ENCODE measurements around the gene KCTD16.

Gene KCTD16

DNA sequence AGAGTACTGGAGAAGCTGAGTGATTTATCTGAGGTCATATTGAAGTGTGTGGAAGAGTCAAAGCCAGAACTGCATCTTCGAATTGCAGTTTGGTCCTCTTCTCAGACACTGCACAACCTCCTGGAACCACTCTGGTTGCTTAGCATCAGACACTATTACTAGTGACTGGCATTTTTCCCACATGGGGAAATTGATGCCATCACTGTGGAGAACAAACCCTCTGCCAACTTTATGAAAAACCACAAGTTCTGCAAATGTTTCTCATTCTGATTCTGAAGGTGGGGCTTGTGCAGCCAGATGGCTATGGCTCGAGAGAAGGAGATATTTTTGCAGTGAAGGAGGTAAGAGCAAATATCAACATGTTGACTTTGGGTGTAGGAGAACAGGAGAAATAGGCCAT is 67.2 kb downstream of the KCTD16 start:
- H2AFZ ChIP-seq (ENCODE audit: low read length), result no peak overlapping the region
- H3K36me3 ChIP-seq (ENCODE audit: insufficient read depth, low read length), result no peaks in the 10 kb centered on the region
- no peak overlapping the region for H3K4me3 ChIP-seq (ENCODE audit: low read length, poor library complexity, severe bottlenecking)
- H3K79me2 ChIP-seq (ENCODE audit: insufficient read depth, low read length), result no peaks in the 10 kb centered on the region
- H3F3A ChIP-seq (ENCODE audit: low read depth), result no peaks in the 10 kb centered on the region
- H3K9me2 ChIP-seq (replicated peaks; ENCODE audit: low read depth, low read length), result 0 out of 2 replicates have a peak, but pooled peaks cover 3% of the 10 kb centered on the region
- no peaks in the 10 kb centered on the region for H3K9me3 ChIP-seq (ENCODE audit: insufficient read depth, low read depth, low read length)
- TF ChIP-seq EZH2phosphoT487 (IDR thresholded peaks at IDR 0.05; ENCODE audit: borderline replicate concordance), result no peak
- TF ChIP-seq, protein P1, sequence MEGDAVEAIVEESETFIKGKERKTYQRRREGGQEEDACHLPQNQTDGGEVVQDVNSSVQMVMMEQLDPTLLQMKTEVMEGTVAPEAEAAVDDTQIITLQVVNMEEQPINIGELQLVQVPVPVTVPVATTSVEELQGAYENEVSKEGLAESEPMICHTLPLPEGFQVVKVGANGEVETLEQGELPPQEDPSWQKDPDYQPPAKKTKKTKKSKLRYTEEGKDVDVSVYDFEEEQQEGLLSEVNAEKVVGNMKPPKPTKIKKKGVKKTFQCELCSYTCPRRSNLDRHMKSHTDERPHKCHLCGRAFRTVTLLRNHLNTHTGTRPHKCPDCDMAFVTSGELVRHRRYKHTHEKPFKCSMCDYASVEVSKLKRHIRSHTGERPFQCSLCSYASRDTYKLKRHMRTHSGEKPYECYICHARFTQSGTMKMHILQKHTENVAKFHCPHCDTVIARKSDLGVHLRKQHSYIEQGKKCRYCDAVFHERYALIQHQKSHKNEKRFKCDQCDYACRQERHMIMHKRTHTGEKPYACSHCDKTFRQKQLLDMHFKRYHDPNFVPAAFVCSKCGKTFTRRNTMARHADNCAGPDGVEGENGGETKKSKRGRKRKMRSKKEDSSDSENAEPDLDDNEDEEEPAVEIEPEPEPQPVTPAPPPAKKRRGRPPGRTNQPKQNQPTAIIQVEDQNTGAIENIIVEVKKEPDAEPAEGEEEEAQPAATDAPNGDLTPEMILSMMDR (conservative IDR thresholded peaks at IDR 0.05; ENCODE audit: low read length), result no peak
- H3K27me3 ChIP-seq (ENCODE audit: insufficient read depth, low read length, poor library complexity, severe bottlenecking), result no peaks in the 10 kb centered on the region
- H3K4me1 ChIP-seq (ENCODE audit: insufficient read depth, low read length, poor library complexity, severe bottlenecking), result peaks cover 5% of the 10 kb centered on the region
- H3K4me2 ChIP-seq (ENCODE audit: low read depth, low read length, poor library complexity, severe bottlenecking), result no peak overlapping the region
- H4K20me1 ChIP-seq (ENCODE audit: insufficient read depth, low read length, poor library complexity, severe bottlenecking), result no peaks in the 10 kb centered on the region
- H3K9ac ChIP-seq (ENCODE audit: low read depth, low read length, poor library complexity, severe bottlenecking), result no peak overlapping the region

DNA sequence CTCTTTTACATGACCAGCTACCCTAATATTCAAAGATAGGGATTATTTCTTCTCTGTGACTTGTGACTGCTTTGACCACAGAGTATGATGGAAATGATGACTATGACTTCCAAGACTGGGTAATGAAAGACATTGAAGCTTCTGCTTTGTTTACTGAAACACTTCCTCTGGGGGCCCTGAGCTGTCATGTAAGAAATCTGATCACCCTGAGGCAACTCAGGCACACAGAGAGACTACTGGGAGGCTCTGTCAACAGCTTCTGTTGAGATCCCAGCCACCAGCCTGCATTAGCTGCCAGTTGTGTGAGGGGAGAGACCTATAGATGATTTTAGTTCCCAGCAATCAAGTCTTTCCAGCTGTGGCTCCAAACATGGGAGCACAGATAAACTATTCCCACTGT is 76.5 kb downstream of the KCTD16 start:
- no peak for TF ChIP-seq EZH2phosphoT487 (IDR thresholded peaks at IDR 0.05; ENCODE audit: borderline replicate concordance)
- TF ChIP-seq, protein P1 (conservative IDR thresholded peaks at IDR 0.05; ENCODE audit: low read length), result no peak
- Histone ChIP-seq H3K9ac (ENCODE audit: low read depth, low read length, poor library complexity, severe bottlenecking) (no peak overlapping the region), H2AFZ (ENCODE audit: low read length) (no peak overlapping the region), H3F3A (ENCODE audit: low read depth) (no peaks in the 10 kb centered on the region), H3K27me3 (ENCODE audit: insufficient read depth, low read length, poor library complexity, severe bottlenecking) (no peaks in the 10 kb centered on the region), H3K9me2 (replicated peaks; ENCODE audit: low read depth, low read length) (0 out of 2 replicates have a peak, but pooled peaks cover 3% of the 10 kb centered on the region), H3K4me1 (ENCODE audit: insufficient read depth, low read length, poor library complexity, severe bottlenecking) (no peaks in the 10 kb centered on the region), H3K79me2 (ENCODE audit: insufficient read depth, low read length) (no peaks in the 10 kb centered on the region), H3K4me2 (ENCODE audit: low read depth, low read length, poor library complexity, severe bottlenecking) (no peak overlapping the region), H3K36me3 (ENCODE audit: insufficient read depth, low read length) (no peaks in the 10 kb centered on the region), H3K4me3 (ENCODE audit: low read length, poor library complexity, severe bottlenecking) (no peak overlapping the region), H4K20me1 (ENCODE audit: insufficient read depth, low read length, poor library complexity, severe bottlenecking) (no peaks in the 10 kb centered on the region), H3K9me3 (ENCODE audit: insufficient read depth, low read depth, low read length) (no peaks in the 10 kb centered on the region)

GRCh38 chr5:144248015-144248414 is 77.3 kb downstream of the KCTD16 start:
- Histone ChIP-seq H3K79me2 (ENCODE audit: insufficient read depth, low read length) (no peaks in the 10 kb centered on the region), H3K9ac (ENCODE audit: low read depth, low read length, poor library complexity, severe bottlenecking) (no peak overlapping the region), H3K4me1 (ENCODE audit: insufficient read depth, low read length, poor library complexity, severe bottlenecking) (no peaks in the 10 kb centered on the region), H3K27me3 (ENCODE audit: insufficient read depth, low read length, poor library complexity, severe bottlenecking) (no peaks in the 10 kb centered on the region), H3K36me3 (ENCODE audit: insufficient read depth, low read length) (no peaks in the 10 kb centered on the region), H2AFZ (ENCODE audit: low read length) (no peak overlapping the region), H3K4me2 (ENCODE audit: low read depth, low read length, poor library complexity, severe bottlenecking) (no peak overlapping the region), H3K4me3 (ENCODE audit: low read length, poor library complexity, severe bottlenecking) (no peak overlapping the region), H3K9me2 (replicated peaks; ENCODE audit: low read depth, low read length) (no peaks in the 10 kb centered on the region), H3K9me3 (ENCODE audit: insufficient read depth, low read depth, low read length) (no peaks in the 10 kb centered on the region), H3F3A (ENCODE audit: low read depth) (no peaks in the 10 kb centered on the region), H4K20me1 (ENCODE audit: insufficient read depth, low read length, poor library complexity, severe bottlenecking) (no peaks in the 10 kb centered on the region)
- TF ChIP-seq, protein P1 (conservative IDR thresholded peaks at IDR 0.05; ENCODE audit: low read length), result no peak
- no peak for TF ChIP-seq EZH2phosphoT487 (IDR thresholded peaks at IDR 0.05; ENCODE audit: borderline replicate concordance)

Measured in Loucy (cell line).